Amniotic epithelial cell (primary cell): Measurements from ENCODE around the gene RGS13.
A peak's percentile ranks its signal among the peaks of the same experiment; 100 is the strongest.
"Not testable (repeated sequence)": the region's sequence is repeated elsewhere in the genome, so short reads cannot be mapped to it uniquely, and the experiment has no call there.

ENCODE experiments used
- DNase-seq: peaks from one replicate; pipeline ENCODE4 v3.0.0-alpha.2; 2010; ENCODE audit warnings: low read depth

The RGS13 gene

DNA sequence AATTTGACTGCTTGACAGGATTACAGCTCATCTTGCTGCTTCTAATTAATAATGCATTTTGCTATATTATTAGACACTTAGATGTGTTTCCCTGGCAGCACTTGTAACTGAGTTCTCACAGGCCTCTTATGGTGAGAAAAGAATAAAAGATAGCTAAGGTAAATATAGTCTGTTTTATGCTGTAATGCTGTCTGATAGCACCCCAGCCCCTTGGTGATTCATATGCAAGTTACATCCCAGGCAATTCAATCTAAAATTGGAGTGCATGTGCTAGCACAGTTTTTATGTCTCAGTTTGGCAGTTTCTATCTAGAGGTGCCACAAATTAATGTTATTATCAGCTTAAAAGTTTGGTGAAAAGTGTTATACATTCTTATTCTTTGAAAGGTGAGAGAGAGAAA is 42.2 kb downstream of the RGS13 start:
- peak; percentile 79 for DNase-seq

DNA sequence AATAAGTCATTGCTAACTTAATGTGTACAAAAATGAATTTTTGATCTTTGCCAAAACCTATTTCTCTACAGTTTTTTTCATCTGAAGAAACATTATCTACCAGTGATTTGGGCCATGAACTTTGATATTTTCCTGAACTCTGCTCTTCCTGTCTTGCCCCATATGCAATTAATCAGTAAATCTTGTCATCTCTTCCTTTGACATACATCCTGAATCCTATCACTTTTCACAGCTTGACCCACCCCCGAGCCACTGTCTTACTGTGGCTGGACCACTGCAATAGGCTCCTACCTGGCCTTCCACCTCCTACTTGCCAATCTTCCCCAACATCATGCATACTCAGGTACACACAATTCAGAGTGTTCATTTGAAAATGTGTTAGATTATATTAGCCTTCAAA is 46.4 kb downstream of the RGS13 start:
- DNase-seq = no peak

DNA sequence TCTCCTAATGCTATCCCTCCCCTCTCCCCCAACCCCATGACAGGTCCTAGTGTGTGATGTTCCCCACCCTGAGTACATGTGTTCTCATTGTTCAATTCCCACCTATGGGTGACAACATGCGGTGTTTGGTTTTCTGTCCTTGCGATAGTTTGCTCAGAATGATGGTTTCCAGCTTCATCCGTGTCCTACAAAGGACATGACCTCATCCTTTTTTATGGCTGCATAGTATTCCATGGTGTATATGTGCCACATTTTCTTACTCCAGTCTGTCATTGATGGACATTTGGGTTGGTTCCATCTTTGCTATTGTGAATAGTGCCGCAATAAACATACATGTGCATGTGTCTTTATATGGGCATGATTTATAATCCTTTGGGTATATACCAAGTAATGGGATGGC is 47.1 kb downstream of the RGS13 start:
- not testable (repeated sequence) for DNase-seq

DNA sequence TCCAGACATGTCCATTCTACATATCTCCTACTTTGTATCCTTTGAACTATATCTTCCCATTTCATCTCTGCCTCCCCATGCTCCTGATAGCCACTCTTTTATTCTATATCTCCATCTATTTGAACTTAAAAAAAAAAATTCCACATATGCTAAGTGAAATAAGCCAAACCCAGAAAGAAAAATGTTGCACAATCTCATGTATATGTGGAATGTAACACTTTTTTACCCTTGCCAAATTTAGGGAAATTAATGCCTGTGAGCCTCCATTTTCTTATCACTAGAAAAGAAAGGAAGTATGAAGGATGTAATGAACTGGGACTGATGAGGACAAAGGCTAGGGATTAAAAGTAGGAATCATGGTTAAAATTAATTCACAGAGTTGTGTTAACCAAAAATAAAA is 53.5 kb downstream of the RGS13 start:
- no peak for DNase-seq

DNA sequence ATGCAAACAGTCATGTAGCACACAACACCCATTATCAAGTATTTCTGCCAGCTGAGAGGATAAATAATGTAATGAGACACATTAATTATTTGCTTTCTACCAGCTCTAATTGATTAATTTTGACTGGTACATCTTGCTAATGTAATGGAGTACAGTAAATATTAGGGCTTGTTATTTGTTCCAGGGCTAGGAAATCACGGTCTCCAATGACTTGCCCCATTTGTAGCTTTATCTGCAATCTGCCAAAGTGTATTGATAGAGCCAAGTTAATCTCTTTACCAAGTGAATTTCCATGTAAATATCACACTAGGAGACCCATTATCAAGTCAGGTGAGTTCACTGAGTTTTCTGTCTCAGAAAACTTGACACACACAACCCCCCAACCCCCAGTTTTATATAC is 55.1 kb downstream of the RGS13 start:
- DNase-seq = no peak

DNA sequence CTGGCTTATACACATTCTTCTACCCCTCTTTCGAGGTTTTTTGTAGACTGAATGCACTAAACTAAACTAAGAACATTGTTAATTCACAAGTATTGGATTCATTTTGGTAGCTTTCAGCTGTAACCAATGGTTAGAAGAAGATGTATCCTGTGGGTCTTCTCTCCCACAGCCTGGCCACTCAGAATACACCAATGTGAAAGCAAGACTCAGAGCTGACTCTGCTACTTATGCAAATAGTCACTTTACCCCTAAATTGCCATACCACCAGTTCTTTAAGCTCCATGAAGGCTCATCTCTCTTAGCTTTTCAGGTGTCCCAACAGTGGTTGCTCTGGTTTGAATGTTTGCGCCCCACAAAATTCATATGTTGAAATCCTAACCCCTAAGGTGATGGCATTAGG is 60.1 kb downstream of the RGS13 start:
- no peak for DNase-seq

DNA sequence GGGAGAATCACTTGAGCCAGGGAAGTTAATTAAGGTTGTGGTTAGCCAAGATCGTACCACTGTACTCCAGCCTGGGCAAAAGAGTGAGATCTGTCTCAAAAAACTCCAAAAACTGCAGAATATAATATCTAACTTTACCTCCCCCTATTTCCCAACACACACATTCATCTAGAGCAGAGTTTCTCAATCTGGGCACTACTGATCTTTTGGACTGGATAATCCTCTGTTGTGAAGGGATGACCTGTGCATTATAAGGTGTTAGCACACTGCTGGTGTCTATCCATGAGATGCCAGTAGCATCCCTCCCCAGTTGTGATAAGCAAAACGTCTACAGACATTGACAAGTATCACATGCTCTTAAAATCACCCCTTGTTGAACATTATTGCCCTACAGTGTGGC is 61.8 kb downstream of the RGS13 start:
- DNase-seq = peak; percentile 11

DNA sequence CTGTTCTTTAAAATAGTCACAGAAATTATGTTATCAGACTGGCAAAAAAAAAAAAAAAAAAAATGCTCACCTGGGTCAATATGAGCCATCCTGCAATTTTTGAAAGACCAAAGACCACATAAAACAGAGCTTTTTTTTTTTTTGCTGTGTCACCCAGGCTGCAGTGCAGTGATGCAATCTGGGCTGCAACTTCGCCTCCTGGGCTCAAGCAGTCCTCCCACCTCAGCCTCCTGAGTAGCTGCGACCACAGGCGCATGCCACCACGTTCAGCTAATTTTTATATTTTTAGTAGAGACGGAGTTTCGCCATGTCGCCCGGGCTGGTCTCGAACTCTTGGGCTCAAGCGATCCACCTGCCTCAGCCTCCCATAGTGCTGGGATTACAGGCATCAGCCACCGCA is 62.8 kb downstream of the RGS13 start:
- peak; percentile 22 for DNase-seq

DNA sequence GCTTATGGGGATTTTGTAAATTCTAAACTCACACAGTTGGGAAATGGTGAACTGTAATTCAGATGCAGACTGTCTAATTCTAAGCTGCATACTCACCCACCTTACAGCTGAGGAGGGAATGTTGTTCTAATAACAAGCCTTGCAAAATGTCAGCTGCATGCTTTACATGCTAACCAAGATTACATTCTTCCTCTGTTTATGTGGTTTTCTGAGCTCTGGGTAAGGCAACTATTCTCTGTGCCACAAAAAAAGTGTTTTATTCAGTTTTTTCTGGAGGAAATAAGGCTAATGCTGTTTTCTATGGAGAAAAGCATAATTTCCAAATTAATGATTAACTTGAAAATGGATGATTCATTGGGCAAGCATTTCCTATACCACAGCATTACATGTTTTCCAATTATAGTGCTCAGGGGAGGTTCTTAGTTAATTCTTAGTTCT is 64.9 kb downstream of the RGS13 start:
- peak; percentile 98 for DNase-seq

DNA sequence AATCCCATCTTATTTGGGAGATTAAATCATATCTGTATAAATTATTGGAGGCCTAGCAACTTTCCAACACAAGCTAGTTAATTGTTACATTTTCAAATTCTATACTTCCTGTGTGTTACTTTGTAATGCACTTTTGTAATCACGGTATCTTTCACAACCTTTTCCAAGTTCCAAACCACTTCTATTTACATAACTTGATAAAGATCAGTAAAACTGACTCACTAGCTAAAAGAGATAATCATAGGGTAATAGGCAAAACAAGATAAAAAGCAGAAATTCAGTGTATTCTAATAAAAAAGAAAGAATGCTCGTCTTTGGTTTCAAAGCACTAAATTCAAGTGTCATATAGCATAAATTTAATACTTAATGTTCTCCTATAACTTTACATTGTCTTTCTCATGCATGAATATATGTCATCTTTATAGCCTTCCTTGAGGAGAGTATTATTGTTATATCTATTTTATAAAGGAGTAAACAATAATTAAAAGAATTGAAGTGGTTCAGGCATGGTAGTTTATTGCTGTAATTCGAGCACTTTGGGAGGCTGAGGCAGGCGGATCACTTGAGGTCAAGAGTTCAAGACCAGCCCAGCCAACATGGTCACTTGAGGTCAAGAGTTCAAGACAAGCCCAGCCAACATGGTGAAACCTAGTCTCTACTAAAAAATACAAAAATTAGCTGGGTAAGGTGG is 66.4 kb downstream of the RGS13 start:
- peak; percentile 95 for DNase-seq

DNA sequence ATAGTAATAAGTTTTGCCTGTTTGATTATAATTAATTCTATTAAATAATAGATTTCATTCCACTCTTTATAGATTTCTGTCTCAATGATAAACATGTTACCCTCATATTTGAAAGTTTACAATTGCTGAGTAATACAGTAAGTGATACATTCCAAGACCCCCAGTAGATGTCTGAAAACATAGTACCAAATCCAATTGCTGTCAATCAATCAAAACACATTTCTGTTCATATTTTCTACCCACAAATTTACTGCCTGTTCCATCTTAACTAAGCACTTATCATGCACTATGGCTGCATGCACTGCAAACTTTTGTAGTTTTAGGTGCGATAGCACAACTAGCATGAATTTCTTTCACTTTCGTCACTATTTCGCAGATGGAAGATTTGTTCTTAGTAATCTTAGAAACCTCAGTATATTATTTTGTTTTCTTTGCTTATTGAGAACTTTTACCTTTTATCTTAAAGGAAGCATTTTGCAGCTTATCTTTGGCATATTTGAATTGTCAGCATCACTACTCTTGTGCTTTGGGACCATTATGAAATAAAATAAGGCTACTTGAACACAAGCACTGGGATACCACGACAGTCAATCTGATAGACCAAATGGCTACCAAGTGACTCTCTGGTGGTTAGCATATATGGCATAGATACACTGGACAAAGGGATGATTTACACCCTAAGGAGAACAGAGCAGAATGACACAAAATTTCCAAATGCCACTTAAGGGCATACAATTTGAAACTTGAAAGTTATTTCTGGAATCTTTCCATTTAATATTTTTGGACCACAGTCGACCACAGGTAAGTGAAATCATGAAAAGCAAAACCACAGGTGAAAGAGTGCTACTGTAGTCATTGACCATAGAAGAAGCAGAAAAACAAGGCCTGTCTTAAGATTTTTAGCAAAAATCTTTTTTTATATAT is 67.6 kb downstream of the RGS13 start:
- no peak for DNase-seq

DNA sequence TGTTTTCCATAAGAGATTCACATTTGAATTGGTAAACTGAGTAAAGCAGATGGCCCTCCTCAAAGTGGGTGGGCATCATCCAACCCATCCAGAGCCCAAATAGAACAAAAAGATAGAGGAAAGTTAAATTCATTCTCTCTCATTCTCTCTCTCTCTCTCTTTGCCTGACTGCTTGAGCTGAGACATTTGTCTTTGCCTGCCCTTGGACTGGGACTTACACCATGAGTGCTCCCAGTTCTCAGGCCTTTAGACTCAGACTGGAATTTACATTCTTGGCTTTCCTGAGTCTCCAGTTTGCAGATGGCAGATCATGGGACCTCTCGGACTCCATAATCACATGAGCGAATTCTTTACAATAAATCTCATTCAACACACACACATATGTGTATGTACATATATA is 69.6 kb downstream of the RGS13 start:
- DNase-seq = no peak

DNA sequence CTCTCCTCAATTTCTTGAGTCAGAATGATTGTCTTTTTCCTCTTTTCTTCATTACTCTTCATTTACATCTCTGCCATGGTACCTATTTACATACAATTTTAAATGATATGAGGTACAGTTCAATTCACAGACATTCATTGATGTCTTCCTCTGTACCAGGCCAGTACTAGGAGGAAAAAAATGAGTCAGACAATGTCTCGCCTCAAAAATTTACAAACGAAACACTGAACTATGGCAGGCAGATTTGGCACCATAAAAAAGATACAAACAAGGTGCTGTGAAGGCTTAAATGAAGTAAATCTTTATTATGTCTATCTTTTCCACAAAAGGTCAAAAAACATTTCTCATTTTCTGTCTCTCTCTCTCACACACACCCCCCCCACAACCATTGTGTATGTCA is 71.0 kb downstream of the RGS13 start:
- peak; percentile 59 for DNase-seq

DNA sequence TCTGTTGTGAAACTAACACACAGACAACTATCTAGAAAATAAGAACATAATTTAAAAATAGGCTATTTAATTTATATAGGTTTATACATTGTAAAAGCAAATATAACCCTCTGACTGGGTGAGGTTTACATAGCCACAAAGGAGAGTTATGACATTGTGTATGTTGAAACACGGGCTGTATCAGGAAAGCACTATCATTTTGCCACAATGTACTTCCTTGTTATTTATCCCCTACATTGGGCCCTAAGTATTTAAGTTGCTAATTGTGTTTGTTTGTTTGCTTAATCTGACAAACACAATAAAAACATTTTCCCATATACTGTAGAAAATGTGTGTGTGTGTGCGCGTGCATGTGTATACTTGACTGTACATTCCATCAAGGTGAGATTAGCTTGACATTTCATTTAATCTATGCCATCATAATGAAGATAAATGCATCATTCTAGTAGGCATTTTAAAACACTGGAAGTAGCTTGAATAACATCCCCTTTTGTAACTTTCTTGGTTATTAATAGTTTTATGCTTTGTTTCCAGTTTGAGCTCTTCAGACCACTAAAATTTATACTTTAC is 72.1 kb downstream of the RGS13 start:
- peak; percentile 48 for DNase-seq

DNA sequence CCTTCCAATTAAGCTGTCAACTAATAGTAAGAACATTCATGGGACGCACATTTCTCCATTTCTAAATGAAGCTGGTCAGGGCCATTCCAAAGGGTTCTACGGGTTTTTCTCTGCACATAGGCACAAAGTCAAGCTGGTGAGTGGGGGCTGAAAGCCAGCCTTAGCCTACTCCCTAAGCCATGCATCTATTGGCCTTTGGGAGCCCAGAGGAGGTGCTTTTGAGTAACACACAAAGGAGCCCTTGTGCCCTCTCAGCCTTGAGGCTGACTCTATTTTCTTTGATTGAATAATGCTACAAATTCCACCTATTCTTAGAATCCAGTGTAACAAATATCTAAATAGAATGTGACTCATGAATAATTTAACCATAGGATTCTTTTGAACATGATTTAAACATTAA is 73.6 kb downstream of the RGS13 start:
- no peak for DNase-seq
